GM12878 (cell line): Measurements from ENCODE around the gene DCAF11.

ENCODE experiments used
- FOS ChIP-seq: IDR thresholded peaks from 3 replicates; pipeline ENCODE4 v1.6.1; 2011; ENCODE audit warnings: borderline replicate concordance; ENCODE audit not compliant: insufficient read length; ENCODE audit errors: extremely low read depth
- TAF1 ChIP-seq: IDR thresholded peaks from 2 replicates; pipeline ENCODE4 v1.6.1; 2011; ENCODE audit warnings: mild to moderate bottlenecking, low read depth, low read length, borderline replicate concordance

GRCh38 chr14:24093901-24094840 is 20.4 kb upstream of the DCAF11 start, which contains the start of gene PCK2:
- TF ChIP-seq TAF1 (peak; percentile 35; the same call in 1 of the 2 replicates), FOS (no peak)
